HepG2 (cell line): ENCODE measurements around the gene TRIM28. TPM values are rescaled to one million over a fixed set of nuclear protein-coding genes. Genes with fewer than 3 reads are reported as not detected.

Experiments used
- CAMTA2 ChIP-seq: sonication (generic); formaldehyde crosslinking; IDR thresholded peaks from 2 replicates; pipeline ENCODE4 v1.4.0; 2020; ENCODE audit warnings: mild to moderate bottlenecking, missing genetic modification reagents, borderline replicate concordance
- FOSL2 ChIP-seq: sonication (generic); formaldehyde crosslinking; IDR thresholded peaks from 2 replicates; pipeline ENCODE4 v1.4.0; 2020; ENCODE audit warnings: missing genetic modification reagents
- FOXA3 ChIP-seq: IDR thresholded peaks from 2 replicates; pipeline ENCODE4 v1.6.1; 2016; ENCODE audit warnings: missing genetic modification reagents, missing compliant biosample characterization
- GRHL1 ChIP-seq: sonication (generic); formaldehyde crosslinking; conservative IDR thresholded peaks from 2 replicates; pipeline ENCODE4 v1.8.0; 2022; ENCODE audit warnings: missing genetic modification reagents
- HNF4G ChIP-seq, 2 experiments: sonication (generic) in 1 of 2; formaldehyde crosslinking in 1 of 2; IDR thresholded peaks; 2 replicates each; pipeline versions ENCODE4 v1.4.0 to v1.6.1; 2011 to 2020; ENCODE audit warnings: borderline replicate concordance in 2 of 2, low read depth in 2 of 2, mild to moderate bottlenecking in 2 of 2, low read length in 1 of 2, missing genetic modification reagents in 1 of 2, moderate library complexity in 1 of 2
- SETDB1 ChIP-seq: sonication (generic); formaldehyde crosslinking; IDR thresholded peaks from 2 replicates; pipeline ENCODE4 v1.5.1; 2020; ENCODE audit warnings: missing genetic modification reagents, mild to moderate bottlenecking, borderline replicate concordance
- SP5 ChIP-seq: IDR thresholded peaks from 2 replicates; pipeline ENCODE4 v1.6.1; 2016; ENCODE audit warnings: low read depth, borderline replicate concordance
- TEAD2 ChIP-seq: sonication (generic); formaldehyde crosslinking; IDR thresholded peaks from 2 replicates; pipeline ENCODE4 v1.9.0; 2021; ENCODE audit warnings: missing genetic modification reagents
- THRA ChIP-seq: sonication (generic); formaldehyde crosslinking; IDR thresholded peaks from 2 replicates; pipeline ENCODE4 v1.4.0; 2020; ENCODE audit warnings: missing genetic modification reagents, borderline replicate concordance
- ZBTB33 ChIP-seq: sonication (generic); formaldehyde crosslinking; IDR thresholded peaks from 2 replicates; pipeline ENCODE4 v1.4.0; 2020; ENCODE audit warnings: missing genetic modification reagents
- ZFP90 ChIP-seq: sonication (generic); formaldehyde crosslinking; IDR thresholded peaks from 2 replicates; pipeline ENCODE4 v1.8.0; 2022; ENCODE audit warnings: missing genetic modification reagents, mild to moderate bottlenecking, inconsistent platforms, borderline replicate concordance
- ZMAT5 ChIP-seq: sonication (generic); formaldehyde crosslinking; IDR thresholded peaks from 2 replicates; pipeline ENCODE4 v1.5.0; 2020; ENCODE audit warnings: mild to moderate bottlenecking, low read depth, missing genetic modification reagents, borderline replicate concordance
- ZMYM3 ChIP-seq: sonication (generic); formaldehyde crosslinking; IDR thresholded peaks from 2 replicates; pipeline ENCODE4 v1.5.1; 2020; ENCODE audit warnings: mild to moderate bottlenecking, missing genetic modification reagents
- ZNF430 ChIP-seq: sonication (generic); formaldehyde crosslinking; IDR thresholded peaks from 2 replicates; pipeline ENCODE4 v1.9.0; 2021; ENCODE audit warnings: mild to moderate bottlenecking, missing genetic modification reagents
- ZNF775 ChIP-seq: sonication (generic); formaldehyde crosslinking; IDR thresholded peaks from 2 replicates; pipeline ENCODE4 v1.4.0; 2020; ENCODE audit warnings: missing genetic modification reagents, mild to moderate bottlenecking, moderate library complexity, borderline replicate concordance
- polyA plus RNA-seq, 8 experiments: library from polyadenylated mRNA; depleted of rRNA in 3 of 8; stranded (reverse) in 7 of 8; unstranded in 1 of 8; fragments of >200 nt; fragmentation: Illumina TruSeq in 4 of 8; extraction: Trizol in 4 of 8; gene quantifications; 2 replicates each; pipeline versions ENCODE4 v1.2.1 to v1.2.3, GENCODE V29; 2011 to 2016; ENCODE audit warnings: low read depth in 4 of 8, missing spikeins in 1 of 8, mixed read lengths in 1 of 8; ENCODE audit not compliant: insufficient read depth in 1 of 8
- total RNA-seq, 5 experiments: library from RNA; depleted of rRNA; stranded (reverse); fragments of >200 nt; fragmentation: Illumina TruSeq; extraction: Trizol; gene quantifications; 2 replicates each; pipeline ENCODE4 v1.2.3, GENCODE V29; 2016; ENCODE audit warnings: low read depth in 1 of 5
- TF ChIP-seq, protein P1 (sequence below): IDR thresholded peaks from 2 replicates; pipeline ENCODE4 v1.6.1; 2016; ENCODE audit warnings: mild to moderate bottlenecking, missing biosample characterization, missing genetic modification reagents
- TF ChIP-seq, protein P2 (sequence below): sonication (generic); formaldehyde crosslinking; IDR thresholded peaks from 2 replicates; pipeline ENCODE4 v1.4.0; 2020; ENCODE audit warnings: missing genetic modification reagents, borderline replicate concordance

Gene TRIM28
- total and polyA plus RNA-seq, 2 of the 13 experiments (the other 11 are each of a cell fraction or from before 2014, with no cell fraction given) = 361 to 439 TPM

DNA sequence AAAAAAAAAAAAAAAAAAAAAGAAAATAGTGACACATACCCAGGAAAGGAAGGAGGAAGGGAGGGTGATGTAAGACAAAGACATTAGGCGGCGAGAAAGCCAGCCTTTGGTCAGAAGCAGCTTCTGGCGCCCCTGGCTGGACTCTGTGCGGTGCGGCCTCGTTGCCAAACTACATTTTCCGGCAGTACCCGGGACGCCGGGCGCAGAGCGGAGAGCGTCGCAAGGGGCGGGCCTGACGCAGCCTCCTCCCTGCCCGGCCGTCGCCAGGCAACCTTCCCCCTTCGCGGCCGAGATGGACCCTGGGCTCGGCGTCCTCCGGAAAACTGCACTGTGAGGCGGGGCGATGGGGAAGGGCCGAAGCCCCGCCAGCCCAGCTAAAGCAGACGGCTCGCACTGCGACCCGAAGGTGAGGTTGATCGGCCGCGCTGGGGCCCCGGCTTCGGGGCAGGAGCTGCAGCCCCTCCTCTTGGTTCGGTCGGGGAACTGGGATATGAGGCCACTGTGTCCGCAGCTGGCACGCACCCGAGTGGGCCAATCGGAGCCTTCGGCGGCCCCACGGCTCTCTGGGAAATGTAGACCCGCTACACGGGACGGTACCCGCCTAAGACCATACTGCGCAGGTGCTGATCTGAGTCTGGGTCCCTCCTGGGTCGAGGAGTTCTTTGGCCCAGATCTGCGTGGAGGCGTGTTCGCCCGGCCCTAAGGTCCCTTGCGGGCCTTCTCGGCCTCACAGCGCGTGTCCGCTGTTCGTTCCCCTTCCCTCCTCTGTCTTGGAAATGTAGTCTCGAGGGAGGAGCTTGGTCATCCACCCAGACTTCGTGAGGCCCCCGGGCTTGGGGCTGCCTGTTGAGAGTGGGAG is 31.5 kb downstream of the TRIM28 start (continued):
- TF ChIP-seq THRA (CRISPR knock-in tag) = no peak
- no peak for TF ChIP-seq FOSL2
- TF ChIP-seq ZNF430 (CRISPR knock-in tag) = peak; percentile 86
- TF ChIP-seq HNF4G (IDR thresholded peaks at IDR 0.05; ENCODE audit: borderline replicate concordance, low read depth, low read length) = peak; percentile 26; the same call in 1 of the 2 replicates
- TF ChIP-seq HNF4G (CRISPR knock-in tag; IDR thresholded peaks at IDR 0.05; ENCODE audit: borderline replicate concordance, low read depth) = no peak; the same call in 1 of the 2 replicates
- TF ChIP-seq ZMYM3 (CRISPR knock-in tag) = no peak
- peak; percentile 72; the same call in 1 of the 2 replicates for TF ChIP-seq ZFP90 (CRISPR knock-in tag)
- no peak for TF ChIP-seq TEAD2 (CRISPR knock-in tag)
- TF ChIP-seq, protein P1, sequence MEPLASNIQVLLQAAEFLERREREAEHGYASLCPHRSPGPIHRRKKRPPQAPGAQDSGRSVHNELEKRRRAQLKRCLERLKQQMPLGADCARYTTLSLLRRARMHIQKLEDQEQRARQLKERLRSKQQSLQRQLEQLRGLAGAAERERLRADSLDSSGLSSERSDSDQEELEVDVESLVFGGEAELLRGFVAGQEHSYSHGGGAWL (CRISPR knock-in tag) = peak; percentile 67
- TF ChIP-seq ZBTB33 (CRISPR knock-in tag) = no peak; the same call in 1 of the 2 replicates
- no peak for TF ChIP-seq ZMAT5 (CRISPR knock-in tag)
- TF ChIP-seq GRHL1 (CRISPR knock-in tag) = no peak
- TF ChIP-seq, protein P2, sequence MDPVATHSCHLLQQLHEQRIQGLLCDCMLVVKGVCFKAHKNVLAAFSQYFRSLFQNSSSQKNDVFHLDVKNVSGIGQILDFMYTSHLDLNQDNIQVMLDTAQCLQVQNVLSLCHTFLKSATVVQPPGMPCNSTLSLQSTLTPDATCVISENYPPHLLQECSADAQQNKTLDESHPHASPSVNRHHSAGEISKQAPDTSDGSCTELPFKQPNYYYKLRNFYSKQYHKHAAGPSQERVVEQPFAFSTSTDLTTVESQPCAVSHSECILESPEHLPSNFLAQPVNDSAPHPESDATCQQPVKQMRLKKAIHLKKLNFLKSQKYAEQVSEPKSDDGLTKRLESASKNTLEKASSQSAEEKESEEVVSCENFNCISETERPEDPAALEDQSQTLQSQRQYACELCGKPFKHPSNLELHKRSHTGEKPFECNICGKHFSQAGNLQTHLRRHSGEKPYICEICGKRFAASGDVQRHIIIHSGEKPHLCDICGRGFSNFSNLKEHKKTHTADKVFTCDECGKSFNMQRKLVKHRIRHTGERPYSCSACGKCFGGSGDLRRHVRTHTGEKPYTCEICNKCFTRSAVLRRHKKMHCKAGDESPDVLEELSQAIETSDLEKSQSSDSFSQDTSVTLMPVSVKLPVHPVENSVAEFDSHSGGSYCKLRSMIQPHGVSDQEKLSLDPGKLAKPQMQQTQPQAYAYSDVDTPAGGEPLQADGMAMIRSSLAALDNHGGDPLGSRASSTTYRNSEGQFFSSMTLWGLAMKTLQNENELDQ (CRISPR knock-in tag) = no peak
- TF ChIP-seq ZNF775 (CRISPR knock-in tag) = no peak
- no peak for TF ChIP-seq SETDB1 (CRISPR knock-in tag)
- peak; percentile 55; the same call in 1 of the 2 replicates for TF ChIP-seq SP5 (CRISPR knock-in tag)
- TF ChIP-seq CAMTA2 (CRISPR knock-in tag) = no peak
- TF ChIP-seq FOXA3 (CRISPR knock-in tag) = no peak
